Measurements from ENCODE around the gene HOXD3.

HOXD3 gene

DNA sequence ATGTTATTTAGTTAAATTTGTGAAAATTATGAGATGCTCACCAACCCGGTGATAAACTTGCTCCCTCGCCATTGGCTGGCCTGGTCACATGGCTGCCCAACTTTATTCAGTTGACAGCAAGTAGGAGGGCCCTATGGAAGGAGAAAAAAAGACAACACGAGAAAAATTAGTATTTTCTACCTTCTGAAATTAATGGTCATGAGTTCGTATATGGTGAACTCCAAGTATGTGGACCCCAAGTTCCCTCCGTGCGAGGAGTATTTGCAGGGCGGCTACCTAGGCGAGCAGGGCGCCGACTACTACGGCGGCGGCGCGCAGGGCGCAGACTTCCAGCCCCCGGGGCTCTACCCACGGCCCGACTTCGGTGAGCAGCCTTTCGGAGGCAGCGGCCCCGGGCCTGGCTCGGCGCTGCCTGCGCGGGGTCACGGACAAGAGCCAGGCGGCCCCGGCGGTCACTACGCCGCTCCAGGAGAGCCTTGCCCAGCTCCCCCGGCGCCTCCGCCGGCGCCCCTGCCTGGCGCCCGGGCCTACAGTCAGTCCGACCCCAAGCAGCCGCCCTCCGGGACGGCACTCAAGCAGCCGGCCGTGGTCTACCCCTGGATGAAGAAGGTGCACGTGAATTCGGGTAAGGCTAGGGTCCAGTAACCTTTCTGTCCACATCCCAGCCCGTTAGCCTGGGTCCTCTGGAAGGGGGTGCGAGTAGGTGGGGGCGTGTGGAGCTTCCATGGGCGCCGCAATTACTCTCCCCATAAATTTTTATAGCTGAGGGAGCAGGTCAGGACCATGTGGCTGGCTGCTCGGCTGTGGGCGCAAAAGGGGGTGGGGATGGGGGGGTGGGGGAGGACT, 5.4 kb upstream of the HOXD3 start, which contains the start of gene HOXD4:
Gene HOXD4 (plus strand): TSS at position 109 of the 846 bp plus-strand sequence. CDS start 84 bp downstream, at position 193.
- DNase-seq: peak; percentile 33

DNA sequence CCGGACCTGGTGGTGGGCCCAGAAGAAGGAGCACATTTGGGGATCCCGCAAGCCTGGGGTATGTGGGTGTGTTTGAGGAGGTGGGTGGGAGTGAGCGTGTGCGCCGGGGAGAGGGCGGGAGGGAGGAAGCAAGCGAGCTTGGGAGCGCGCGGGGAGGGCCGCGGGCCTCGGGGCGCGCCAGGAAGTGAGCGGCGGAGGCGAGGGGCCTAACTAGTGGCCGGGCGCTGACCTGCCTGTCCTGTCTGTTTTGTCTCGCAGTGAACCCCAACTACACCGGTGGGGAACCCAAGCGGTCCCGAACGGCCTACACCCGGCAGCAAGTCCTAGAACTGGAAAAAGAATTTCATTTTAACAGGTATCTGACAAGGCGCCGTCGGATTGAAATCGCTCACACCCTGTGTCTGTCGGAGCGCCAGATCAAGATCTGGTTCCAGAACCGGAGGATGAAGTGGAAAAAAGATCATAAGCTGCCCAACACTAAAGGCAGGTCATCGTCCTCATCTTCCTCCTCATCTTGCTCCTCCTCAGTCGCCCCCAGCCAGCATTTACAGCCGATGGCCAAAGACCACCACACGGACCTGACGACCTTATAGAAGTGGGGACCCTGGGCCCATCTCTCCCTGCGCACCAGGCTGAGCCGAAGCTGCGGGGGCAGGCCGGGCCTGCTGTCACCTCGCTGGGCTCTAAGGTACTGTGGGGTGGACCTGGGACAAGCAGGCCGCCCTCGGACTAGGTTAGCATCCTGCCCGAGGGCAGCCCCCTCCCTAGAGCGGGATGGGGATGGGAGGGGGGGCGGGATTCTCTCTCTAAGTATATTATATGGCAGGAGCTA, 4.5 kb upstream of the HOXD3 start:
- DNase-seq: no peak

DNA sequence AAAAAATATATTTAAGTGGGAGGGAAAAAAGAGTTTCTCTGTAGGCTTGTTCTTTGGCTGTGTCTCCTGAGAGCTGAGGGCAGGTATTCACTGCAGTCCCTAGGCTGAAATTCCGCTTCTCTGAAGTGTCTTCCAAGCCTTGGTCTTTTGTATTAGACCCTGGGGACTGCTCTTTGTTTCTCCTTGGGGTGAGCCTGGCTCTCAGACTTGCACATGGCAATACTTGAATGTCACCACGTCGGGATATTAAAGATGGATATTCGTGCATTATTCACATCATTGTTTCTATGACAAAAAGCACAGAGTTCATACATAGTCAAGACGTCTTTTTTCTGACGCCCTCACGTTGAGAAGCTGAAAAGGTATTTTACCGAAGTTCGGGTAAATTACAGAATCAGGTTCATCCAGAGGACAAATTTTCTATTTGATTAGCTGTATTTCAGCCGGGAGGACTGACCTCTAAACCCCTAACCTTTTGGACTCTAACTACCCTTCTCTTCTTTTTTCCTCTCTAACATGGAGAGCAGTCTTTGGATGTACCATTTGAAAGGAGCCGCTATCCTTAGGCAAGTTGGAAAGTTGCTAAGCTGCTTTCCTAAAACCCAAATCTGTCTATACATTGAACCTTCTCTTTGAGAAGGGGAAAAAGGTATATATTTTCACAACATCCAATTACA, 2.4 kb upstream of the HOXD3 start:
- DNase-seq: no peak

DNA sequence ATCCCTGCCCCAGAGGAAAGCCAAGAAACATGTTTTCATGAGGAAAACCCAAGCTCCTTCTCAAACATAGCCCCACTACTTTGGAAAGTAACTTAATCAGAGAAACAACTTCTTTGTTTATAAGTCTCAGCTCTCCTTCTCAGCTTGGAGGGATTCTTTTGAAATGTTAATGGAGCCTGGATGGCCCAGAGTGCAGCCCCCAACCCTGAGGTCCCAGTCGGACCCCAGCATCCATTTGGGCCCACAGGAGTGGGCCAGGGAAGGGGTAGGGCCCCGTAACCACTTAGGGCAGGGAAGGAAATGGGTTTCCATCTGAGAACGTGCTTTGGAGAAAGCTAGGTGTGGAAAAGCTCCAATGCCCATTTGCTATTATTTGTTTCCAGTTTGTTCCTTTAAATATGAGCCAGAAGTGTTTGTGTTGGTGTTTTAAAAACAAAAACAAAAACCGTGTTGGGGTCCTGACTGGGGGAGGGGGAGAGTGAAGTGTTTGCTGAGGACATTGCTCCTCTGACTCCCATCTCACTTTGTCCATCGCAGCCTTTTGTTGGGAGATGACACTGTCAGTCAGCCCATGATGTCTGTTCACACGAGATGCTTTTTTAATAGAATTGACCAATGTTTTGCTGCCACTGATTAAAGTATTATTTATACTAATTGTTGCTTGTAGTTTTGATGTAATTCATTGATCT, 1.6 kb upstream of the HOXD3 start:
- DNase-seq: no peak

DNA sequence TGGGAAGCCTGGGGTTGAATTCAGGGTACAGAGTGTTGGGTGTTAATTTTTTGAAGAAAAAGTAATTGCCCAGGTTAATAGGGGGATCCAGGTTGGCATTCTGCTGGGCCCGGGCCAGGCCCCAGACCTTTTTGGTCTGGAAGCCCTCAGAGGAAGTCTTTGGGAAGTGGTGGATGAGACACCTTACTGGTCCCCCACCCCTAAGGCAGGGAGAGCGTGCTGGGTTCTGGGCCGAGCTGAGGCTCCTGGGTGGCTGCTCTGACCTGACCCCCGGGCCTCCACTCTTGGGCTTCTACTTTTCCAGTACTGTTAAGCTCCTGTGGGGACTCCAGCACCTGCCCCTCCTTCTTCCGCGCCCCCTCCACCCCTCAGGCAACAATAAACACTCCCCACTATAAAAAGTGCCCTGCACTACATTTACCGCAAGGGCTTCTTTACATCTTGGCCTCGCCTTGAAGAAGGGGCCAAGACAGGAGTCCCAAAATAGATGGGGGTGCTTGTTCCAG, 753 bp upstream of the HOXD3 start:
- DNase-seq: no peak

DNA sequence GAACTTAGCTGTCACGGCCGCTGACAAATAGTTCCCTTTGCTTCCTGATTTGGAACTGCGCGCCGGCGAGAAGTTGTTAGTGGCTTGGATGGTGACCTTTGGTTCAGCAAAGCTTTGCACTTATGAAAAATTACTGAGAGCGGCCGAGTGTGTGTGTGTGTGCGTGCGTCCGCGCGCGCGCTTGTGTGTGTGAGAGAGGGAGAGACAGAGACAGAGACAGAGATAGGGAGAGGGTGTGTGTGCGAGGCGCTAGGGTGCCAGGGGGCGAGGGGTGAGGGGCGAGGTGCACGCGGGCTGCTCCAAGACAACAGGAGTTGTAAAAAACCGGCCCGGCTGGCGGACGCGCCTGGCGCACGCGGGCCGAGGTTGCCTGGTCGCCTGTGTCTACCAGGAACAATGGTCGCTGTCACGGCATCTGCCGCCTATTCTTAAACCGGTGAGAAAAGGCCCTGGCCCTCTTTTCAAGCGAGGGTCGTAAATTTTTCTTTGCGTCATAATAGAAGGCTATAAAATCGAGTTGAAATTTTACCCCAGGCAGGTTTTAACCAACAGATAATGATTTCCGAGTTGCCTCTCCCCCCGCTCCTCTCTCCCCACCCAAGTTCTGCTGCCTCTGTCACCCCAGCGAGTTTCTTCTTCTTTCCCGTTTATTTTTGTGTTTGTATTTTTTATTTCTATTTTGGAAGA, 535 bp downstream of the HOXD3 start:
- DNase-seq: no peak

DNA sequence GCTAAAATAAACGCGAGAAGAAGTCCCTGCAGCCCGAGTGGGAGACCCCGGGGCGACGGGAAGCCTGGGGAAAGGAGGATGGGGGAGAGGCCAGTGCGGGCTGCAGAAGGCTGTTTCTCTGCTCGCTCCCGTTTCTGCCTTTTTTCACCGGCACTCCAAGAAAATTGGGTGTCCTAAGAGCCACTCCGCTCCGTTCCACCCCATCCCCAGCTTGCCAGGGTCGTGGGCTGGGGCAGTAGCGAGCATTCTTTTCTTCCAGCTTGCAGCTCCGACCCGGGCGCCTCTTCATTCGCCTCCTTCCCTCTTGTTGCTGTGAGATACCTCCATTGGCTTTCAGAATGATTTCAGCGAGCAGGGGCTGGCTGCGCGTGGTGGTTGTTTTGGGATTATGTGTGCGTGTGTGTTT, 1.1 kb downstream of the HOXD3 start:
- DNase-seq: no peak

DNA sequence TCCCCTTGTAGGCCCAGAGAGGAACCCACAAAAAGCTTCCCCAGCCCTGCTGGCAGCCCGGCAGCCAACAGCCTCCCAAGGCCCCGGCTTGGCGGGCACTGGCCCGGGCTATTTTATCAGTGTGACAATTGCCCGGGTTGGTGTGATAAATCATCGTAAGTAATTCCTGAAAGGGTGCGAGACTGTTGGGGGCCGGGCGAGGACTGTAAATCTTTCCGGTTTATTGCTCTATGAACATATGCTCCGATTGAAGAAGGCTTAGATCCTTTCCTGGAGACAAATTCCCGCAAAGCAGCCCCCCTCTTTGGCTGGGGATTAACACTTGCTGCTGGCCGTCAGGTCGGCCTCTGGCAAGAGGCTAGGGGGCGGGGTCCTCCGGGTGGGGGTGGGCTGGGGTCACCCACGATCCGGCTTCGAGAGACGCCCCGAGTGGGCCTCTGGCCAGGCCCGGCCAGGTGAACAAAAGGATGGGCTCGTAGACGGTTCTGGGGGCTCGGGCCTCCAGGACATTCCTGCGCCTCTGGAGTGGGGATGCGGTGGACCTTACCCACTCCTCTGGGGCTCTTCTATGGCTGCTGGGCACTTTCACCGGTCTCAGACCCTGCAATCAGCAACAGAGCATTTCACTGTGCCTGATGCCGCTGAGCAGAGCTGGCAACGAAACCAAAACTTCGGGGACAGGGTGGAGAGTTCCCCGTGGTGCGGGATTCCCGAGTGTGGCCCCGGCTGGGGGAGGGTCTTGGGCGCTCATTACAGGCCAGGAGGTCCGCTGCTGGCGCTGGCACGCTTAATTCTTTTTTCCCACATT, 2.0 kb downstream of the HOXD3 start:
- DNase-seq: no peak

DNA sequence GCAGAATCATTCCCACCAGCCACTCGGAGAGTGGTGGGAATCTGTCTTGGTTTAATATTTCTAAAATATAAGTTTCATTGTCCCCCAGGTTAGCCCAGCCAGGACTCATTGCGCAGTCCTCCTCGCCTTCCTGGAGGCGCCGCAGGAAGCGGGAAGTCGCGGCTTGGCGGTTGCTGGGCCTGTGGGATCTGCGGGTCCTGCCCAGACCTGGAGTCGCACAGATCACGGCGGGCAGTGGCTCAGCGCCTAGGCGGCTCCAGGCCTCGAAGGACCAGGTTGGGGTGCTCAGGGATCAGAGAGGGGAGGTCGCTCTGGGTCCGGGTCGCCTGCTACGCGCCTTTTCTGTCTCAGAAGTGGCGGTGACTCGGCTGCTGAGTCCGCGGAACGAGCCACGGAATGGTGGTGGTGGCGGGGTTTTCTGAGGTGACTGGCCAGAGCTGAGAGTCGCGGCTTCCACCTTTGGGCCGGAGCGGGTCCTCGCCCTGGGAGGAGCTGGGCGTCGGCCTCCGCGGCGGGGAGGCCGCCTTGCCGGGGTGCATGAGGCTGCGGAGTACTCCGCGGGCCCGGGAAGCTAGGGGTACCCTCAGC, 2.6 kb downstream of the HOXD3 start:
- DNase-seq: no peak

DNA sequence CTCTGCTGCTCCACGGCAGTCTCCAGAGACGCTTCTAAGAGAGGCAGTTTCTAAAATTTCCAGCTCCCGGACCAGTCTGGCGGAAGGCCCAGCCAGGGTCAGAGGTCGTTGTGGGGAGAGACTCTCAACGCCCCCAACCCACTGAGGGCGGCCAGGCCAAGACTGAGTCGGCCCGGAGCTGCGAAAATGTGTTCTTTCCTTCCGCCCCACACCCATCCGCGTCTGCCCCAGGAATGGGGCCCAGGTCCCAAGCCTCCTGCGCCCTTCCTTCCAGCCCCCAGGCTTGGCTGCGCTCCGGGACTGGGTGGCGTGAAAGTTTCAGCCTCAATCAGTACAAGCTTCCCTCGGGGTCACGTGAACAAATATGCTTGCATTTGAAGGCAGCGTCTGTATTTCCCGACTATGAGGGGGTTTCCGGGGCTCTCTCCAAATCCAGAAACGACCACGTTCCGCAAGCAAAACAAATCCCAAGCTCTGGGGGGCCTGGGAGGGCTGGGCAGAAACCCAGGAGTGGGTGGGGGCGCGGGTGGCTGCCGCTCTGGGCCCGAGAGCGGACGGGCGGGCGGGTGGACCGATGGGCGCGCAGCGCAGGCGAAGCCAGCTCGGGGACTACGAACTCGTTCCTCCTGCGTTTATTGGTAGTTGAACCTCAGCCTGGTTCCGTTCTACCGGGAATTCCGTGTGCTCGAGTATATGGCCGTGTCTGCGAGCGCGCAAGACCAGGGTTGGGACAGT, 3.3 kb downstream of the HOXD3 start:
- DNase-seq: no peak

DNA sequence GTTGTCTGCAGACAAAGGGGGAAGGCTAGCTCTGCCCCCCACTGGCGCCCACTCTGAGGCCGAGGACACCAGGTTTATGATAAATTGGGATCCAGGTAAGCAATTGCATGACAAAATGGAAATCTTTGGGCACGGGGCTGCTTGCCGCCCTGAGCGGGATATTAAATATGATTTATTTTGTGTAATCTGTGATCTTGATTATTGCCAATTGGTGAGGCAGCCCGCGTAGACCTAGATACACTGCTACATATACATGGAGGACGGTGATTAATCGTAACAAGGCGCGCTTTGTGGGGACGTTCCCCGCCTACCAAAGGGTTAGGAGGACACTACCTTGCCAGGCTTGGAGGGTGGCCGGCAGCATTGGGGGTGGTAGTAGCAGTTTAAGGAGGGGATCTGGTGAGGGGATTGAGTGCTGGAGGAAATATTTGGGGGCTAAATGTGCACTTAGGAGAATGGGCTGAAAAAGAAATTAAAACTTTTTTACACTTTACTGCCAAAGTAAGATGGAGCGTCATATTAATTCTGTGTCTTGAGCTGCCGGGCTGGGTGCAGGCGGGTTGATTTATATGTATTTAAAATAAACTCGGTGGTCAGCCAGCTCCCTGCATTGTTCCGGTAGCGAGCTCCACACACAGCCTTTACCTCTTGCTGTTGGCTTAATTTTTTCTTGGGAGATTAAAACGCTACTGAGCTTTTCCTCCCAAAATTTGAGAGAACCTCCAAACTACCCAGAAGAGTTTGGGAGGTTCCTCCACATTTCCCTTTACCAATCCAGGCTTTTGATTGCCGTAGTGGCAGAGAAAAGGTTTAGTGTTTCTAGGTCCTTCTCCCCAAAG, 4.1 kb downstream of the HOXD3 start:
- no peak for DNase-seq

DNA sequence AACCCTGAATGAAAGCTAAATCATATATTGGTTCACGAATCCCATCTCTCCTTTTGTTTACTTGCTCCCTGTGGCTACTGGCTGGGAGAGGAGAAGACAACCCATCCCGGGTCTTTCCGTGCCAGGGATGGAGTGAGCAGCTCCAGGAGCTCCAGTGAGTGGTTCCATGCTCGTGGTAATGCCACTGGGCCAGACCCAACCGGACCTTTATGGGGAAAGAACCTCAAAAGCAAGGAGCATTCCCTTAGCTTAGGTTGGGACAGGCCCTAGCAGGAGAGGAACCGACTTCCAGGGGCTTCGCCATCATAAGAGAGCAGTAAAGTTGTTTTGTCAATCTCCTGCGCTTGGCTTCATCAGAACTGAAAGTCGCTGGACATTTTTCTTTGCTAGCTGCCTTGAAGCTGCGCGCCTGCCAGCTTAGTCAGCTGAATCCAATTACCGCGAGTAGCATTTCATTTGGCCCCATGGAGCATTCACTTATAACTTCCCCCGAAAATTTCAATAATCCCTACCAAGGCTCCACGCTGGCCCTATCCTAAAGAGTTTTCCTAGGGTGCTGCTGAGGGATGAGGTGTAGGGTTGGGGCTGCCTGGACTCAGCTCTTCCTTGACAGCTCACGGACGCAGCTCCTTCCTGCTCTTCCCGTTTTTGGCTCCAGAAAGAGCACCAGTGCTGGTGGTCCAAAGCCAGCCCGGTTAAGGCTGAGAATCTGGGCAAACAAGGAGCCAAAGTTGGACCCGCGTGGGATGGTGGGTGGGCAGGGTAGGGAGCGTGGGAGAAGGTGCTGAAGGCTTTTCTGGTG, 4.9 kb downstream of the HOXD3 start:
- DNase-seq: no peak

DNA sequence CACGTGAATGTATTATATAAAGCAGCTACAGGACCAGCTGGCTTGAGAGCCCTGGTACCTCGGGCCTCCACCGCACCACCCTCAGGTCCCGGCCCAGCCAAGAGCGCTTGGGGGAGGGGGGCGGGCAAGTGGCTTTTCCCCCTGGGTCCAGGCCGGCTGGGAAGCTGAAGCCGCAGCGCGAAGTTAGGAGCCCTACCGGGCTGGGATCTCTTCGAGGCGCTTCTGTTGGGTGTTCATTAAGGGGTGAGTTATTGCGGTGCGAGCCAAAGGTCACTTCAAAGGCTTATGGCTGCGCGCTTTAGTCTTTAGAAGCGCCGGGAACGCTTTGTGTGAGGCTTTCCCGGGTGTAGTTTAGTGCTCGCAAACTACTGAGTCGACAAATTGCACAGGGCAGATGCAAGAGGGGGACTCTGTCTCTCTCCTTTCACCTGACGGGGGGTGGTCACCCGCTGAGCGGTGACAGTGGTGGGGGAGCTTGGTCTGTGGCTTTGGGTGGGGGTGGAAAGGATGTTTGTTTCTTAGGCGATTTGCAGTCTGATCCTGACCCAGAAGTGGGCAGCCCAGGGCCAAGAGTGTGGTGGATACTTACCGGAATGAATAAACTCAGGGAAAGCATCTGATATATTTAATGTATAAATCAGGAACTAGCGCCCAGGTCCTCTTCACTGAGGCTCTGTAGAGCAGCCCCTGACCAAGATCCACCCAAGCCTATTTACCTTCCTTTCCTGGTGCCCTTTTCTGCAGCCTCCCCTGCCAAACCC, 6.0 kb downstream of the HOXD3 start:
- no peak for DNase-seq

DNA sequence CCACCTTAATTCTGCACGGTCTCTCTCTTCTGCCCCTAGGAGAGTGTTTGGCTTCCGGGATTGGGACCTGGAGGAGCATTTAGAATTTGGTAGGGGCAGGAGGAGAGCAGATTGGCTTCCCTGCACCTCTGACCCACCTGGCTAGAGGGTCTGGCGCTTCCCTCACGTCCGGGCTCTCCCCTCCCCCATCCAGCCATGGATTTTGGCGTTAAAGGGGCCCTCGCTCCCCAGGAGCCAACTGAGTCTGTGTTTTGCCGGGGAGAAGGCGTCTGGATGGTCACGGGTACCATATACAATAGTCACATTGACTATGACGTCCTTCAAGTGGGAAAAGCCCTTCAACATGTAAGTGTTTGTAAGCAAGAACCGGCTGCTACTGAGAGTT, 6.6 kb downstream of the HOXD3 start:
- no peak for DNase-seq

DNA sequence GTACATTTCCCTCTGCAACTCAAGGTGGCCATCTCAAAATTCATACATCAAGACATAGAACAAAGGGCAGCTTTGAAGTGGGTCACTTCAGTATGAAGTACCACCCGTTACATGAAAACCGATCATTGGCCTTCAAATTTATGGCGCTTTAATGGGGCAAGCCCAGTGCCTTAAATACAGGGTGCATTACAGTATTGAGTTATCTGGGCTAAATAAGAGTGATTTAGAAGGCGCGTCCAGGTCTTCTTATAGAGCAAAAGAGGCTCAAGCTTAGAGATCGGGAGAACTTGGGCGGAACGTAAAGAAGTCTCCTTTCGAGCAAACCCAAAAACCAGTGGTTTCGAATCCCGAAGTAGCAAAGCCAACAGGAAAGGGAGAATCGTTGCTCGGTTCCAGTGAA, 7.1 kb downstream of the HOXD3 start:
- no peak for DNase-seq

DNA sequence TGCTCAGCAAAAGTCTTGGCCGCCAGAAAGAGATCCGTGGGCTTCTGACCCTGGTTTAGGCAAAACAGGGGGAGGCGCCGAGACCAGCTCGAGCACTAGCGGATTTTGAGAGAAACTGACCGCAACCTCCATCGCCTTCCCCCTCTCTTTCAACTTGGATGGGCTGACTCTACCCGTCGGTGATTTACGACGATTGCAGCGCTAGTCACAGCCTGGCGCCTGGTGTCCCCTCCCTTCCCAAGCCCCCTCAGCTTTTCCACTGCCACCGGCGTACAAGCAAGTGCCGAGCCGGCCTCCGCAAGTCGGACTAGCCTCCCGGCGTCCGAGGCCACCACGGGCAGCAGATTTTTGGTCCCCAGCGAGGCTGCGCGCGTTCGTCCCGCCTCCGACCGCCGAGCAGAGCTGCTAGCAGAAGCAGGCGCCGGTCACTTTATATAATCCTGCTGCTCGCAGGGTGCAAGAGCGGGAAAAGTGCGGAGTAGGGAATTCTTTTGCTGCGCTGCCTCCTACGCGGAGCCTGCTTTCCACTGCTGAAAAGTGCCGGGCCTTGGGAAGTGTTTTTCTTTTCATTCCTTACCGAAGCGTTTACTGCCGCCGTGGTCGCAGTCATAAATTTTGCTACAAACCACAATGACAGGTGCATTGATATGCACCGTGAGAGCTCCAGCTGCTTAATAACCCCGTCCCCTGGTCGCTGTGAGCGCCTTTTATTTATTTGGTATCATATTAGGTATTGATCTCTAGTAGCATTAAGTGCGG, 7.7 kb downstream of the HOXD3 start:
- no peak for DNase-seq

Data from activated effector memory CD4-positive, alpha-beta T cell treated with anti-CD3 and anti-CD28 coated beads, Interleukin-2, amount 50 U/mL, for 16 hours (primary cell).